IPS DF 4.7 (cell line): ENCODE data around the gene ITGAE.

ENCODE experiments used
- DNase-seq: peaks from one replicate; pipeline ENCODE4 v3.0.0-alpha.2; 2013; ENCODE audit warnings: low spot score; ENCODE audit errors: extremely low read depth

ITGAE gene

GRCh38 chr17:3672571-3672970, 128.4 kb downstream of the ITGAE start:
- DNase-seq: no peak

GRCh38 chr17:3669548-3669947, 131.4 kb downstream of the ITGAE start:
- DNase-seq: no peak

- no peak for DNase-seq
These were observed 132.0 kb downstream of the ITGAE start for GRCh38 chr17:3669085-3669347.

- DNase-seq: peak; percentile 76
These were observed 132.5 kb downstream of the ITGAE start, which contains the start of the genes EMC6 and TAX1BP3 for GRCh38 chr17:3668279-3669084. Gene EMC6, plus strand, starts transcription at chr17:3668812. Its CDS starts 335 bp downstream, at chr17:3669147. Gene TAX1BP3, minus strand, starts transcription at chr17:3668578. Its CDS starts 52 bp downstream, at chr17:3668526.

GRCh38 chr17:3667366-3668278, 133.4 kb downstream of the ITGAE start:
- DNase-seq: no peak

- DNase-seq: no peak
These were observed 134.5 kb downstream of the ITGAE start for GRCh38 chr17:3666516-3666915.

GRCh38 chr17:3665834-3666233, 135.2 kb downstream of the ITGAE start:
- no peak for DNase-seq
